HEK293 (cell line): ENCODE results near the gene PRSS16.
A peak's percentile ranks its signal among the peaks of the same experiment; 100 is the strongest.

Experiments used
- EGR2 ChIP-seq: fragments of 450-650 bp; formaldehyde crosslinking; IDR thresholded peaks from 2 replicates; pipeline ENCODE4 v1.5.1; 2016; ENCODE audit warnings: low read depth, missing biosample characterization, missing genetic modification characterization
- HOXD13 ChIP-seq: sonication (generic); formaldehyde crosslinking; IDR thresholded peaks from 2 replicates; pipeline ENCODE4 v1.8.0; 2022; ENCODE audit warnings: missing genetic modification reagents, borderline replicate concordance
- KLF10 ChIP-seq: fragments of 450-650 bp; IDR thresholded peaks from 2 replicates; pipeline ENCODE4 v1.5.1; 2018; ENCODE audit warnings: missing biosample characterization, mild to moderate bottlenecking, missing genetic modification characterization
- KLF8 ChIP-seq: fragments of 450-650 bp; formaldehyde crosslinking; IDR thresholded peaks from 2 replicates; pipeline ENCODE4 v1.5.1; 2016; ENCODE audit warnings: missing biosample characterization, missing genetic modification characterization
- KLF9 ChIP-seq: fragments of 450-650 bp; formaldehyde crosslinking; IDR thresholded peaks from 2 replicates; pipeline ENCODE4 v1.5.1; 2016; ENCODE audit warnings: missing biosample characterization, missing genetic modification characterization, low read depth
- PRDM1 ChIP-seq: fragments of 450-650 bp; formaldehyde crosslinking; IDR thresholded peaks from 2 replicates; pipeline ENCODE4; 2016; ENCODE audit warnings: missing biosample characterization, missing genetic modification characterization
- PRDM10 ChIP-seq: fragments of 450-650 bp; formaldehyde crosslinking; IDR thresholded peaks from 2 replicates; pipeline ENCODE4 v1.5.1; 2016; ENCODE audit warnings: missing biosample characterization, missing genetic modification characterization
- REST ChIP-seq: fragments of 450-650 bp; formaldehyde crosslinking; IDR thresholded peaks from 2 replicates; pipeline ENCODE4 v1.5.1; 2016; ENCODE audit warnings: missing biosample characterization, missing genetic modification characterization
- TSHZ1 ChIP-seq: fragments of 450-650 bp; formaldehyde crosslinking; IDR thresholded peaks from 2 replicates; pipeline ENCODE4 v1.5.1; 2016; ENCODE audit warnings: missing biosample characterization, missing genetic modification characterization, borderline replicate concordance
- YY2 ChIP-seq: fragments of 450-650 bp; formaldehyde crosslinking; IDR thresholded peaks from 2 replicates; pipeline ENCODE4 v1.5.1; 2016; ENCODE audit warnings: missing biosample characterization, missing genetic modification characterization
- ZBTB1 ChIP-seq: fragments of 450-650 bp; formaldehyde crosslinking; IDR thresholded peaks from 2 replicates; pipeline ENCODE4 v1.5.1; 2016; ENCODE audit warnings: missing biosample characterization, missing genetic modification characterization
- ZBTB7A ChIP-seq: fragments of 450-650 bp; formaldehyde crosslinking; IDR thresholded peaks from 2 replicates; pipeline ENCODE4 v1.5.1; 2016; ENCODE audit warnings: low read depth, missing biosample characterization, missing genetic modification characterization
- ZEB2 ChIP-seq: fragments of 450-650 bp; formaldehyde crosslinking; IDR thresholded peaks from 2 replicates; pipeline ENCODE4 v1.5.1; 2016; ENCODE audit warnings: missing biosample characterization, missing genetic modification characterization
- ZFHX2 ChIP-seq: fragments of 450-650 bp; formaldehyde crosslinking; conservative IDR thresholded peaks from 2 replicates; pipeline ENCODE4 v1.5.1; 2016; ENCODE audit warnings: missing biosample characterization, missing genetic modification characterization
- ZFP37 ChIP-seq: fragments of 450-650 bp; formaldehyde crosslinking; IDR thresholded peaks from 2 replicates; pipeline ENCODE4 v1.5.1; 2016; ENCODE audit warnings: missing biosample characterization, missing genetic modification characterization
- ZNF169 ChIP-seq: fragments of 450-650 bp; formaldehyde crosslinking; IDR thresholded peaks from 2 replicates; pipeline ENCODE4 v1.5.1; 2016; ENCODE audit warnings: missing biosample characterization, missing genetic modification characterization
- ZNF202 ChIP-seq: fragments of 450-650 bp; formaldehyde crosslinking; IDR thresholded peaks from 2 replicates; pipeline ENCODE4 v1.5.1; 2016; ENCODE audit warnings: missing biosample characterization, missing genetic modification characterization, borderline replicate concordance
- ZNF211 ChIP-seq: fragments of 450-650 bp; formaldehyde crosslinking; IDR thresholded peaks from 2 replicates; pipeline ENCODE4 v1.5.1; 2016; ENCODE audit warnings: low read depth, missing biosample characterization, missing genetic modification characterization
- ZNF239 ChIP-seq: fragments of 450-650 bp; formaldehyde crosslinking; IDR thresholded peaks from 2 replicates; pipeline ENCODE4 v1.5.1; 2016; ENCODE audit warnings: missing biosample characterization, missing genetic modification characterization
- ZNF416 ChIP-seq: fragments of 450-650 bp; formaldehyde crosslinking; IDR thresholded peaks from 2 replicates; pipeline ENCODE4 v1.5.1; 2016; ENCODE audit warnings: missing biosample characterization, missing genetic modification characterization
- ZNF426 ChIP-seq: fragments of 450-650 bp; formaldehyde crosslinking; IDR thresholded peaks from 2 replicates; pipeline ENCODE4 v1.5.1; 2017; ENCODE audit warnings: missing biosample characterization, missing genetic modification characterization, mild to moderate bottlenecking, inconsistent platforms, moderate library complexity
- ZNF558 ChIP-seq: fragments of 450-650 bp; formaldehyde crosslinking; IDR thresholded peaks from 2 replicates; pipeline ENCODE4 v1.5.1; 2016; ENCODE audit warnings: missing biosample characterization, missing genetic modification characterization
- ZNF596 ChIP-seq: fragments of 450-650 bp; IDR thresholded peaks from 2 replicates; pipeline ENCODE4 v1.5.0; 2018; ENCODE audit warnings: missing biosample characterization, mild to moderate bottlenecking, missing genetic modification characterization, moderate library complexity
- ZNF621 ChIP-seq: fragments of 450-650 bp; formaldehyde crosslinking; IDR thresholded peaks from 2 replicates; pipeline ENCODE4 v1.5.1; 2017; ENCODE audit warnings: missing biosample characterization, missing genetic modification characterization
- ZNF629 ChIP-seq: fragments of 450-650 bp; formaldehyde crosslinking; IDR thresholded peaks from 2 replicates; pipeline ENCODE4 v1.5.1; 2017; ENCODE audit warnings: missing biosample characterization, missing genetic modification characterization
- ZNF830 ChIP-seq: fragments of 450-650 bp; IDR thresholded peaks from 2 replicates; pipeline ENCODE4 v1.5.0; 2018; ENCODE audit warnings: missing biosample characterization, missing genetic modification characterization, low read depth, mild to moderate bottlenecking, moderate library complexity
- TF ChIP-seq, protein P1 (sequence below): fragments of 450-650 bp; formaldehyde crosslinking; IDR thresholded peaks from 2 replicates; pipeline ENCODE4 v1.5.1; 2016; ENCODE audit warnings: missing biosample characterization, missing genetic modification characterization

Gene PRSS16

DNA sequence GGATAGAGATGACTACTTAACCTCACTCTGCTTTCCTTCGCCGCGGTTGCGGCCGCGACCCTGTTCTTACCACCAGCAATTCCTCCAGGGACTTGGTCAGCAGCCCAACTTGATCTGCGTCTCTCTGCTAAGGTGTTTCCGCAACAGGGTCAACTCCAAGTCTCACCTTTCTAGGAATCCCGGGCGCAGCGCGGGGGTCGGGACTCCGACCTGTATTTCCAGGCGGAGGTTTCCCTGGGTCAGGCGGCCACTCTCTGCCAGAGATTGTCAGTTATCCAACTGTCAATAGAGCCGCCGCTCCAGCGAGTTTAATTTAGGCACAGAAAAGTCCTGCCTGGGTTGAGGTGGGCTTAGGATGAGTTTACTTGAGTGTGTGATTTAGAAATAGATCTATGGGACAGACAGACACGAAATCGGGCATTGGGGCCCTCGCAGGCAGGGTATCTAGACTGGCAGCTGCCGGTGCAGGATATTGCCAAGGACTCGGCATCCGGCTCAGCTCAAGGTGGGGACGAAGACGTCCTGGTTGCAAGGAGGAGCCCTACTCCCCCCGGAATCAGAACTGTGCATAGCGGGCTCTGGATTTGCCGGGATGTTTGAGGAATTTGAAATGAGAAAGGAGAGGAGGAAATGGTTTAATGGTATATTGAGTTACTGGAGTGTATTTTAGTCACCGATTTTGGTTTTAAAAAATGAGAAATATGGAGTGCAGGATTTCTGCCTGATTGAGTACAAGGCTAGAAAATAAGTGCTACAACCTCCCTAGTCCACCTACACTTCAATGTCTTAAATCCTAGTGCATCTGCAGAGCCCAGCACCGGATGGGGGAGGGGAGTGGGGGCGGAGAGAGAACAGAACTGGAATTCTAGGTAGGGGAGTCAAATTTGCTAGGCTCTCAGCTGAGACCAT, 40.9 kb downstream of the PRSS16 start (continued):
- TF ChIP-seq, protein P1, sequence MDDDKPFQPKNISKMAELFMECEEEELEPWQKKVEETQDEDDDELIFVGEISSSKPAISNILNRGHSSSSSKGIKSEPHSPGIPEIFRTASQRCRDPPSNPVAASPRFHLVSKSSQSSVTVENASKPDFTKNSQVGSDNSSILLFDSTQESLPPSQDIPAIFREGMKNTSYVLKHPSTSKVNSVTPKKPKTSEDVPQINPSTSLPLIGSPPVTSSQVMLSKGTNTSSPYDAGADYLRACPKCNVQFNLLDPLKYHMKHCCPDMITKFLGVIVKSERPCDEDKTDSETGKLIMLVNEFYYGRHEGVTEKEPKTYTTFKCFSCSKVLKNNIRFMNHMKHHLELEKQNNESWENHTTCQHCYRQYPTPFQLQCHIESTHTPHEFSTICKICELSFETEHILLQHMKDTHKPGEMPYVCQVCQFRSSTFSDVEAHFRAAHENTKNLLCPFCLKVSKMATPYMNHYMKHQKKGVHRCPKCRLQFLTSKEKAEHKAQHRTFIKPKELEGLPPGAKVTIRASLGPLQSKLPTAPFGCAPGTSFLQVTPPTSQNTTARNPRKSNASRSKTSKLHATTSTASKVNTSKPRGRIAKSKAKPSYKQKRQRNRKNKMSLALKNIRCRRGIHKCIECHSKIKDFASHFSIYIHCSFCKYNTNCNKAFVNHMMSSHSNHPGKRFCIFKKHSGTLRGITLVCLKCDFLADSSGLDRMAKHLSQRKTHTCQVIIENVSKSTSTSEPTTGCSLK (tag by site-specific recombination), result no peak
- peak; percentile 74 for TF ChIP-seq ZFHX2 (tag by site-specific recombination)
- no peak for TF ChIP-seq TSHZ1 (tag by site-specific recombination)
- TF ChIP-seq ZNF596 (tag by site-specific recombination), result no peak
- TF ChIP-seq YY2 (tag by site-specific recombination), result no peak
- TF ChIP-seq KLF9 (tag by site-specific recombination), result no peak
- TF ChIP-seq ZNF169 (tag by site-specific recombination), result no peak
- TF ChIP-seq ZNF629 (tag by site-specific recombination), result no peak
- TF ChIP-seq ZNF416, result no peak
- no peak for TF ChIP-seq KLF10 (tag by site-specific recombination)
- no peak for TF ChIP-seq ZNF558
- peak; percentile 93 for TF ChIP-seq PRDM10
- peak; percentile 59 for TF ChIP-seq EGR2 (tag by site-specific recombination)
- no peak for TF ChIP-seq ZNF202
- TF ChIP-seq ZNF239 (tag by site-specific recombination), result no peak
- no peak for TF ChIP-seq ZBTB7A (tag by site-specific recombination)
- no peak for TF ChIP-seq ZNF426 (tag by site-specific recombination)
- no peak for TF ChIP-seq ZNF830 (tag by site-specific recombination)
- TF ChIP-seq PRDM1 (tag by site-specific recombination), result no peak
- no peak for TF ChIP-seq ZEB2
- TF ChIP-seq ZFP37 (tag by site-specific recombination), result no peak
- TF ChIP-seq ZBTB1, result no peak
- TF ChIP-seq ZNF211, result no peak
- no peak for TF ChIP-seq HOXD13 (CRISPR knock-in tag)
- TF ChIP-seq REST, result no peak
- 0 out of 2 replicates have a peak, but pooled peaks have one; percentile 25 for TF ChIP-seq KLF8 (tag by site-specific recombination)
- TF ChIP-seq ZNF621, result no peak
